KMS-11 (cell line): ENCODE measurements around the gene SERPINB10.

ENCODE experiments used
- H2AFZ ChIP-seq: fragments of 200-600 bp; sonication (generic); 2 replicates; pipeline ENCODE4 v1.6.1; 2016; ENCODE audit warnings: antibody characterized with exemption, mixed run types, low read depth
- H3K27ac ChIP-seq: fragments of 200-600 bp; sonication (generic); 2 replicates; pipeline ENCODE4 v1.6.1; 2016; ENCODE audit warnings: mild to moderate bottlenecking, mixed run types
- H3K27me3 ChIP-seq: fragments of 200-600 bp; sonication (generic); 2 replicates; pipeline ENCODE4 v1.6.1; 2017; ENCODE audit warnings: mild to moderate bottlenecking, low read depth, mixed run types, moderate library complexity; ENCODE audit not compliant: insufficient read depth
- H3K36me3 ChIP-seq: fragments of 200-600 bp; sonication (generic); 2 replicates; pipeline ENCODE4 v1.6.1; 2017; ENCODE audit warnings: mild to moderate bottlenecking, mixed run types; ENCODE audit not compliant: insufficient read depth
- H3K4me1 ChIP-seq: fragments of 200-600 bp; sonication (generic); 2 replicates; pipeline ENCODE4 v1.6.1; 2016; ENCODE audit warnings: mild to moderate bottlenecking, low read depth, mixed run types; ENCODE audit not compliant: poor library complexity, severe bottlenecking
- H3K4me2 ChIP-seq: fragments of 200-600 bp; sonication (generic); 2 replicates; pipeline ENCODE4 v1.7.0; 2016; ENCODE audit warnings: mild to moderate bottlenecking, mixed run types
- H3K4me3 ChIP-seq: fragments of 200-600 bp; sonication (generic); IDR thresholded peaks from 2 replicates; pipeline ENCODE4 v1.6.1; 2017; ENCODE audit warnings: low read depth, low read length, mixed read lengths; ENCODE audit not compliant: insufficient read depth
- H3K79me2 ChIP-seq: fragments of 200-600 bp; sonication (generic); 2 replicates; pipeline ENCODE4 v1.6.1; 2016; ENCODE audit warnings: low read depth, mixed run types; ENCODE audit not compliant: insufficient read depth
- H3K9ac ChIP-seq: fragments of 200-600 bp; sonication (generic); 2 replicates; pipeline ENCODE4 v1.6.1; 2016; ENCODE audit warnings: mild to moderate bottlenecking, mixed run types
- H4K20me1 ChIP-seq: fragments of 200-600 bp; sonication (generic); 2 replicates; pipeline ENCODE4 v1.6.1; 2016; ENCODE audit warnings: mild to moderate bottlenecking, mixed run types; ENCODE audit not compliant: insufficient read depth
- TF ChIP-seq, protein P1 (sequence below): fragments of 200-600 bp; sonication (generic); conservative IDR thresholded peaks from 2 replicates; pipeline ENCODE4 v1.6.1; 2017; ENCODE audit warnings: low read depth, mild to moderate bottlenecking, antibody characterized with exemption, low read length, moderate library complexity, mixed read lengths

SERPINB10 gene

DNA sequence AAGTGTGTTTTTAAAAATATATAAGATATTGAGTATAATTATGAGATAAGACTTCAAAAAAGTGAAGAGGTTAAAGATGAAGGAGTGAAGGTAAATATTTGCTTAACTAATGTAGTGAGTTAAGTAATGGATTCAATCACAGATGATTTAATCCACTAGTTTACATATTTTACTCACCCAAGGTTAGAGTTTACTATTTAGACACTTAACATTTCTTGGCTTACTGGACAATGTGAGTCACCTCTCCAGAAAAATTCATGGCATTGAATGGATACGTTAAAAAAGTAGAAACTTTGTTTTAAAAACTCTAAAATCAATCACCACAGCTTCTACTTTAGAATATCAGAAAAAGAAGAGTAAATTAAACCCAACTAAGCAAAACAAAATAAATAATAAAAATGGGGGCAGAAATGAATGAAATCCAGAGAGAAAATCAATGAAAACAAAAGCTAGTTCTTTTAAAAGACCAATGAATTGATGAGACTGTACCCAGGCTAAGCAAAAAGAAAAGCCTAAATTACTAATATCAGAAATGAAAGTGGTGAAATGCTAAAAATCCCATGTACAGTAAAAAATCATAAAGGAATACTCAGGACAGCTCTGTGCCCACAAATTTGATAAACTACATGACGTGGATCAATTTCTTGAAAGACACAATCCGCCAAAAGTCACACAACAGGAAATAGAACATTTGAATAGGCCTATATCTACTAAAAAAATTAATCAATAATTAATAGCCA lies 39.5 kb downstream of the SERPINB10 start:
- Histone ChIP-seq H3K4me2 (no peak overlapping the region), H2AFZ (no peak overlapping the region)
- TF ChIP-seq, protein P1, sequence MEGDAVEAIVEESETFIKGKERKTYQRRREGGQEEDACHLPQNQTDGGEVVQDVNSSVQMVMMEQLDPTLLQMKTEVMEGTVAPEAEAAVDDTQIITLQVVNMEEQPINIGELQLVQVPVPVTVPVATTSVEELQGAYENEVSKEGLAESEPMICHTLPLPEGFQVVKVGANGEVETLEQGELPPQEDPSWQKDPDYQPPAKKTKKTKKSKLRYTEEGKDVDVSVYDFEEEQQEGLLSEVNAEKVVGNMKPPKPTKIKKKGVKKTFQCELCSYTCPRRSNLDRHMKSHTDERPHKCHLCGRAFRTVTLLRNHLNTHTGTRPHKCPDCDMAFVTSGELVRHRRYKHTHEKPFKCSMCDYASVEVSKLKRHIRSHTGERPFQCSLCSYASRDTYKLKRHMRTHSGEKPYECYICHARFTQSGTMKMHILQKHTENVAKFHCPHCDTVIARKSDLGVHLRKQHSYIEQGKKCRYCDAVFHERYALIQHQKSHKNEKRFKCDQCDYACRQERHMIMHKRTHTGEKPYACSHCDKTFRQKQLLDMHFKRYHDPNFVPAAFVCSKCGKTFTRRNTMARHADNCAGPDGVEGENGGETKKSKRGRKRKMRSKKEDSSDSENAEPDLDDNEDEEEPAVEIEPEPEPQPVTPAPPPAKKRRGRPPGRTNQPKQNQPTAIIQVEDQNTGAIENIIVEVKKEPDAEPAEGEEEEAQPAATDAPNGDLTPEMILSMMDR, result no peak

DNA sequence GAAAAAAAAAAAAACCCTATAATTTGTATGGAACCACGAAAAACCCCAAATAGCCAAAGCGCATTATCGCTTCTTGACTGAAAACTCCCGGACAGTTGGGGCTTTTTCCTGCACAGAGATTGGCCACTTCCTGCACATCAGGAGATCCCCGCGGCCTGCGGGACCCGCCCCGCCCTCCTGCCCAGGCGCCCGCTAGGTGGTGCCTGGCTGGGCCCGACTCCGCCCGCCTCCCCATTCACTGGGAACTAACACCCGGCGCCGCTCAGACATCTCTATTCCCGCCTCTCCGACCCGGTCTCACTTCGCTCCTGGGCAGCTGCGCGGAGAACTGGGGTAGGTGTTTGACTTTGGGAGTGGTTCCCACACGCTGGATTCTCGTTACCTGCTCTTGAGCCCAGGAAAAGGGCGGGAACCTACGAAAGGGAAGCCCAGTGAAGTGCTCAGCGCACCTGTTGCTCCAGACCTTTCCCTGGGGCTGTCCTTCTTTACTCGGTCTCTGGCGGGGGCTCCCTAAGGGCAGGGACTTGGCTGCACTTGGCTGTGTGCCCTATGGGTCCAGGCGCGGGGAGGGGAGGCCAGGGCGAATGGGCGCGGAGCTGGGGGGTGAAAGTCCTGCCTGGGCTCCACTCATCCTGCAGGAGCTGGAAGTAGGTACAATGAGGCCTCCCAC lies 41.4 kb downstream of the SERPINB10 start, which contains the start of gene HMSD:
HMSD (plus strand) TSS at position 234 of the 670 bp plus-strand sequence. CDS start 4,155 bp downstream, outside the sequence.
- Histone ChIP-seq H3K79me2 (no peaks in the 10 kb centered on the region), H3K9ac (no peak within 1 kb of the TSS), H3K27me3 (no peaks in the 10 kb centered on the region), H2AFZ (no peak within 1 kb of the TSS; the same call in 1 of the 2 replicates), H3K4me2 (no peak within 1 kb of the TSS), H4K20me1 (no peaks in the 10 kb centered on the region), H3K36me3 (no peaks in the 10 kb centered on the region), H3K27ac (no peak within 1 kb of the TSS), H3K4me3 (no peak within 1 kb of the TSS), H3K4me1 (no peaks in the 10 kb centered on the region)
- TF ChIP-seq, protein P1, result no peak

More for the DNA sequence above, 39.5 kb downstream of the SERPINB10 start:
- Histone ChIP-seq H3K9ac (no peak overlapping the region), H3K27ac (no peak overlapping the region), H3K27me3 (no peaks in the 10 kb centered on the region), H3K4me1 (no peaks in the 10 kb centered on the region), H3K36me3 (no peaks in the 10 kb centered on the region), H4K20me1 (no peaks in the 10 kb centered on the region), H3K4me3 (no peak overlapping the region), H3K79me2 (no peaks in the 10 kb centered on the region)

DNA sequence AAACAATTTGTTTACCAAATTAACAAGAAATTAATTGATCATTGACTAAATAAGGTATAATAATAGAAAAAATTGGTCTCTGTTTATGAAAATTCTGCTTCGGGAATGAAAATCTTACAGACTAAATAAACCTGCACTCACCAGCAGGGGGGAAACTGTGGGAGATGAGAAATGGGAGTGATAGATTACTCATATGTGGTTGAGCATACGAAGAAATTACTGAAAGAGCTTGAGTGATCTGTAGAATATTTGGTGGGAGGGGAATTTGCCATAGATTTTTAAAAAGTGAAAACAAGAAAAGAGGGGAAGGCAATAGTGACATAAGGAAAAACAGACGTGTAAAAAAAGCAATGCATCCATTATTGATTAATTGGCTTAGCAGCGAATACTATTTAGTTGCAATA lies 43.5 kb downstream of the SERPINB10 start:
- H3K4me3 ChIP-seq, result no peak overlapping the region
- TF ChIP-seq, protein P1, result no peak
- H3K4me1 ChIP-seq, result no peaks in the 10 kb centered on the region
- no peaks in the 10 kb centered on the region for H3K27me3 ChIP-seq
- no peak overlapping the region for H3K4me2 ChIP-seq
- no peaks in the 10 kb centered on the region for H3K36me3 ChIP-seq
- H3K9ac ChIP-seq, result no peak overlapping the region
- no peaks in the 10 kb centered on the region for H3K79me2 ChIP-seq
- no peak overlapping the region for H2AFZ ChIP-seq
- no peaks in the 10 kb centered on the region for H4K20me1 ChIP-seq
- H3K27ac ChIP-seq, result no peak overlapping the region

DNA sequence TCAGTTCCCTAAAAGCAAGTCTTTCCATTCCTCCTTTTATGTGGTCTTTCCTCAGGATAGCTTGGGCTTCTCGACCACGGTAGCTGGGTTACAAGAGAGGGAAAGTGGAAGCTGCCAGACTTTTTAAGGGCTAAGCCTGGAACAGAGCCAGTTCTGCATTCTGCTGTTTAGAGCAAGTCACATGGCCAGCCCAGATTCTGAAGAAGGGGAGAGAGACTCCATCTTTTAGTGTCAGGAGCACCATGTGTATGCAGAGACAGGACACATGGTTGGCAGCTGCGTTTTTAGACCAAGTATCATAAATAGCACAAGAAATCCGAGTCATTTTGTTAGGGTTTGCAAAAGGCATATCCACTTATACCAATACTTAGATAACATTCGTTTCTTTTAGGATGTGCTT lies 46.1 kb downstream of the SERPINB10 start:
- H3K4me3 ChIP-seq, result no peak overlapping the region

More for the DNA sequence above, 46.1 kb downstream of the SERPINB10 start:
- Histone ChIP-seq H3K27me3 (no peaks in the 10 kb centered on the region), H3K27ac (no peak overlapping the region), H3K4me2 (no peak overlapping the region), H4K20me1 (no peaks in the 10 kb centered on the region), H3K36me3 (no peaks in the 10 kb centered on the region), H3K79me2 (no peaks in the 10 kb centered on the region), H3K4me1 (no peaks in the 10 kb centered on the region), H2AFZ (no peak overlapping the region), H3K9ac (no peak overlapping the region)
- TF ChIP-seq, protein P1, result no peak
